Chondrocyte (in vitro differentiated cells): ENCODE results near the gene SORBS1. TPM values are rescaled to one million over a fixed set of nuclear protein-coding genes. Genes with fewer than 3 reads are reported as not detected.

ENCODE experiments used
- DNase-seq: peaks from one replicate; pipeline ENCODE4 v3.0.0; 2021; ENCODE audit warnings: mixed read lengths, low spot score
- H3K27ac Mint-ChIP-seq: one replicate; pipeline ENCODE4 v1.8.0; 2021; ENCODE audit warnings: mild to moderate bottlenecking, moderate library complexity, mixed read lengths; ENCODE audit not compliant: unreplicated experiment
- H3K27me3 Mint-ChIP-seq: 2 replicates; pipeline ENCODE4 v1.8.0; 2021; ENCODE audit warnings: low read depth, mixed read lengths
- H3K36me3 Mint-ChIP-seq: 2 replicates; pipeline ENCODE4 v1.8.0; 2021; ENCODE audit warnings: low read depth, mixed read lengths
- H3K4me1 Mint-ChIP-seq: 2 replicates; pipeline ENCODE4 v1.8.0; 2021; ENCODE audit warnings: low read depth, mild to moderate bottlenecking, mixed read lengths
- H3K4me3 Mint-ChIP-seq: one replicate; pipeline ENCODE4 v1.8.0; 2021; ENCODE audit warnings: mild to moderate bottlenecking, moderate library complexity, mixed read lengths; ENCODE audit not compliant: unreplicated experiment
- H3K9me3 Mint-ChIP-seq: 2 replicates; pipeline ENCODE4 v1.8.0; 2021; ENCODE audit warnings: low read depth, mixed read lengths
- total RNA-seq: library from RNA; stranded (reverse); gene quantifications from 3 replicates; pipeline ENCODE4 v1.2.1, GENCODE V29; 2021
- TF ChIP-seq, protein P1 (sequence below): fragments of 200-600 bp; sonication (generic); IDR thresholded peaks from 2 replicates; pipeline ENCODE4 v1.5.0; 2021; ENCODE audit warnings: antibody characterized with exemption, mild to moderate bottlenecking, moderate library complexity

Gene SORBS1
- total RNA-seq, 1 donor from 2014 or later: 5.0 TPM

DNA sequence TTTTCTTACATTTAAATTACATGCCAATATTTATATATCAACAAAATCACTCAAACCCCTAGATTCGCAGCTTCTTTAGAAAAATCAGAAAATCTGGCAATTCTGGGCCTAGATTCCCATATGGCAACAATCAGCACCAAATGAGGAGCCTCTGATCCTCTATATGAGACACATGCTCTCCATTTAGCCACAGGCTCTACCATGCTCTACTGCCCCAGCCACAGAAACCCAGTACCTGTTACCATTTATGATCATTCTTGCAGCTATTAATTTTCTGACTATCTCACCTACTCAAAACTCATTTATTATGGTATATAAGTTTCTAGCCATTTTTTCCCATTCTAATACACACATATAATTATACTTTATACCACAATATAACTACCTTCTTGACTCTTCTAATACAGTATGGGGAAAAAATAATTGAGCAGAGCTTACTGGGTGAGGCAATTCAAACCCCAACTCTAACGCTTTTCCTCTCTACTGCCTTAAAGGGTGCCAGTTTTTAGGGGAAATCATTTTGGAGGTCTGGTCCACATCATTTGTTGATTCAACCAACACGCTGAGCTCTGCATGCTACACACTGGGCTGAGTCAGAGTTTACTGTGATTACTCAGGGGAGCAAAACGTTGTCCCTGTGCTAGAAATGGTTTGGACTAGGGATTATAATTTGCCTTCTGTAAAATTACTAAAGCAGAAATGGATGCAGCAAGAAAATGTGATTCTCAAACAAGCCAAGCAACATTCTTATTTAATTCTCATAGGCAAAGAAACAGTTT lies 281.9 kb downstream of the SORBS1 start:
- H3K4me1 Mint-ChIP-seq: peaks cover 64% of the 10 kb centered on the region
- H3K9me3 Mint-ChIP-seq: no peaks in the 10 kb centered on the region
- TF ChIP-seq, protein P1, sequence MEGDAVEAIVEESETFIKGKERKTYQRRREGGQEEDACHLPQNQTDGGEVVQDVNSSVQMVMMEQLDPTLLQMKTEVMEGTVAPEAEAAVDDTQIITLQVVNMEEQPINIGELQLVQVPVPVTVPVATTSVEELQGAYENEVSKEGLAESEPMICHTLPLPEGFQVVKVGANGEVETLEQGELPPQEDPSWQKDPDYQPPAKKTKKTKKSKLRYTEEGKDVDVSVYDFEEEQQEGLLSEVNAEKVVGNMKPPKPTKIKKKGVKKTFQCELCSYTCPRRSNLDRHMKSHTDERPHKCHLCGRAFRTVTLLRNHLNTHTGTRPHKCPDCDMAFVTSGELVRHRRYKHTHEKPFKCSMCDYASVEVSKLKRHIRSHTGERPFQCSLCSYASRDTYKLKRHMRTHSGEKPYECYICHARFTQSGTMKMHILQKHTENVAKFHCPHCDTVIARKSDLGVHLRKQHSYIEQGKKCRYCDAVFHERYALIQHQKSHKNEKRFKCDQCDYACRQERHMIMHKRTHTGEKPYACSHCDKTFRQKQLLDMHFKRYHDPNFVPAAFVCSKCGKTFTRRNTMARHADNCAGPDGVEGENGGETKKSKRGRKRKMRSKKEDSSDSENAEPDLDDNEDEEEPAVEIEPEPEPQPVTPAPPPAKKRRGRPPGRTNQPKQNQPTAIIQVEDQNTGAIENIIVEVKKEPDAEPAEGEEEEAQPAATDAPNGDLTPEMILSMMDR: no peak
- peak overlapping the region; percentile 59 for H3K27ac Mint-ChIP-seq
- H3K36me3 Mint-ChIP-seq: peaks cover 2% of the 10 kb centered on the region
- H3K4me3 Mint-ChIP-seq: no peak overlapping the region
- DNase-seq: no peak
- no peaks in the 10 kb centered on the region for H3K27me3 Mint-ChIP-seq

DNA sequence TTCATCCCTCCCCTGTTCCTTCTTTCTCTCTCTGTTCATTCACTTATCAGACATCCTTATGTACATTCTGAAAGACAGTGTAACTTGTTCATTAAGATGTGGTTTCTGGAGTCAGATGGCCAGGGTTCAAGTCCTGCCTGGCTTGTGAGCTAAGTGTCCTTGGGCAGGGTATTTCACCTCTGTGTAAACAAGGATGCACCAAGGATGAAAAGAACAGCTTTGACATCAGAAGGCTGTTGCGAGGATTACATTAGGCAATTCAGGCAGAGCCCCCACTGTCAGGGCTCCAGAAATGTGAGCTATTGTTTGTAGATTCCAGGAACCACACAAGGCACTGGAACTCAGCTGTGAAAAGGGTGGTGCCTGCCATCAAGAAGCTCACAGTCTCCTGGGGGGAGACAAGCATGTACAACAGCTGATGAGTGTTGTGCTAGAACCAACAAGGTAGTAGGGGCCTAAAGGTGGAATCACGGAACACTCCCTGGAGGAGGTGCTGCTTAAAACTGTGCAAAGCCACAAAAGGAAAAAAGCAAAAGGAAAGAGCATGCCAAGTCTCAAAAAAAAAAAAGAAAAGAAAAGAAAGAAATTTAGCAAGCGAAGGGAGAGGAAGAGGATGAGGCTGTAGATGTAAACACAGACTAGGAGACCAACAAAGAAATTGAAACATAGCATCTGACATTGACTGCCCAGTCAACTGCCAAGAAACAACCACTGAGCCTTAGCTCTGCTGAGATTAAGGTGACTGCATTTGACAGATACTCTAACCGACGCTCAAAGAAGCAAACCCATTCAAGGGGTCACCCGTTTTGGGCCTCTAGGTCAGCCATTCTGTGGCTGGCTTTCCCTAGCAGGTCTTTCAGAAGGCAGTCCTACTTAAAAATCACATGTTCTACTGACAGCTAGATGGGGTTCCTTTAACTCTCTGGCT lies 282.8 kb downstream of the SORBS1 start:
- no peaks in the 10 kb centered on the region for H3K27me3 Mint-ChIP-seq
- no peaks in the 10 kb centered on the region for H3K9me3 Mint-ChIP-seq
- no peak overlapping the region for H3K27ac Mint-ChIP-seq
- H3K4me3 Mint-ChIP-seq: no peak overlapping the region
- no peak for DNase-seq
- TF ChIP-seq, protein P1: no peak
- H3K36me3 Mint-ChIP-seq: peaks cover 2% of the 10 kb centered on the region
- H3K4me1 Mint-ChIP-seq: peaks cover 73% of the 10 kb centered on the region

- Mint-ChIP-seq H3K27me3 (no peaks in the 10 kb centered on the region), H3K9me3 (no peaks in the 10 kb centered on the region), H3K4me3 (no peak overlapping the region), H3K4me1 (peaks cover 80% of the 10 kb centered on the region), H3K27ac (no peak overlapping the region), H3K36me3 (peaks cover 2% of the 10 kb centered on the region)
- DNase-seq: no peak
- TF ChIP-seq, protein P1: no peak
Measured at GRCh38 chr10:95277614-95278013, 283.6 kb downstream of the SORBS1 start.

- H3K36me3 Mint-ChIP-seq: peaks cover 2% of the 10 kb centered on the region
- no peak overlapping the region for H3K4me3 Mint-ChIP-seq
- peaks cover 77% of the 10 kb centered on the region for H3K4me1 Mint-ChIP-seq
- TF ChIP-seq, protein P1: no peak
- H3K27ac Mint-ChIP-seq: no peak overlapping the region
- H3K27me3 Mint-ChIP-seq: no peaks in the 10 kb centered on the region
- DNase-seq: no peak
- no peaks in the 10 kb centered on the region for H3K9me3 Mint-ChIP-seq
Measured at GRCh38 chr10:95277201-95277570, 284.0 kb downstream of the SORBS1 start.
